Heart left ventricle (tissue), 16 donors: ENCODE data around the gene PROK2. TPM values are rescaled to one million over a fixed set of nuclear protein-coding genes. Genes with fewer than 3 reads are reported as not detected.

Experiments
- ATAC-seq, 4 donors: fragments of 200-7000 bp; cut with Tn5 transposase; one replicate each; pipeline ENCODE4 v1.9.1; 2020 to 2022; ENCODE audit warnings: moderate library complexity in 4 of 4, mild to moderate bottlenecking in 3 of 4, moderate number of reproducible peaks in 1 of 4
- DNase-seq, 5 donors: peaks; one replicate each; pipeline ENCODE4 v3.0.0-alpha.2; 2020
- H3K27ac ChIP-seq, 12 donors: fragments of 200-600 bp; sonication (generic) in 4 of 12; one replicate each; pipeline versions ENCODE4 v1.5.0 to v1.8.0; 2016 to 2022; ENCODE audit warnings: mild to moderate bottlenecking in 2 of 12
- H3K27me3 ChIP-seq, 9 donors: fragments of 200-600 bp; sonication (generic) in 2 of 9; one replicate each; pipeline versions ENCODE4 v1.5.1 to v1.8.0; 2016 to 2022; ENCODE audit warnings: mild to moderate bottlenecking in 3 of 9
- H3K36me3 ChIP-seq, 9 donors: fragments of 200-600 bp; sonication (generic) in 2 of 9; one replicate each; pipeline versions ENCODE4 v1.5.0 to v1.8.0; 2018 to 2022; ENCODE audit warnings: mild to moderate bottlenecking in 2 of 9
- H3K4me1 ChIP-seq, 12 donors: fragments of 200-600 bp; sonication (generic) in 4 of 12; one replicate each; pipeline versions ENCODE4 v1.5.0 to v1.8.0; 2016 to 2022; ENCODE audit warnings: mild to moderate bottlenecking in 3 of 12
- H3K4me3 ChIP-seq, 12 donors: fragments of 200-600 bp; sonication (generic) in 4 of 12; one replicate each; pipeline versions ENCODE4 v1.5.0 to v1.8.0; 2017 to 2022; ENCODE audit warnings: mild to moderate bottlenecking in 9 of 12, moderate library complexity in 4 of 12
- H3K9me3 ChIP-seq, 12 donors: fragments of 200-600 bp; sonication (generic) in 4 of 12; one replicate each; pipeline versions ENCODE4 v1.5.0 to v1.8.0; 2016 to 2022; ENCODE audit warnings: mild to moderate bottlenecking in 1 of 12
- POLR2A ChIP-seq, 2 donors: fragments of 450-650 bp; IDR thresholded peaks; one replicate each; pipeline ENCODE4 v1.6.1; 2017; ENCODE audit warnings: antibody characterized with exemption in 2 of 2, mild to moderate bottlenecking in 2 of 2, moderate library complexity in 2 of 2
- WGBS, 4 donors: extraction: QIAGEN DNeasy Blood & Tissue Kit in 2 of 4; methylation state at CpG; one replicate each; pipeline versions ENCODE4 v1.1.5 to v1.1.7; 2013 to 2018; 5-methylcytosine and 5-hydroxymethylcytosine counted together
- intact Hi-C, 10 donors: fragments of 100-400 bp; cut with DNase I; formaldehyde crosslinking; loops; one replicate each; pipeline versions ENCODE4 v1.11.1 to v1.14.2; 2022
- polyA plus RNA-seq, 2 donors: library from polyadenylated mRNA; stranded (reverse); fragments of 200-250 nt; gene quantifications; one replicate each; pipeline ENCODE4 v1.2.3, GENCODE V29; 2013
- total RNA-seq, 9 donors: library from RNA; depleted of rRNA in 2 of 9; stranded (reverse); fragments of >200 nt in 2 of 9; fragmentation: NEBNext Ultra II Directional in 3 of 9; extraction: Animal tissue kit (Norgen Biotek cat#: 25700) in 3 of 9; gene quantifications; one replicate each; pipeline versions ENCODE4 v1.1.0 to v1.2.4, GENCODE V29; 2016 to 2023
- TF ChIP-seq, protein P1 (sequence below), 12 donors: fragments of 200-600 bp; sonication (generic) in 4 of 12; IDR thresholded peaks; one replicate each; pipeline versions ENCODE4 v1.5.0 to v1.8.0; 2018 to 2022; ENCODE audit warnings: antibody characterized with exemption in 12 of 12, mild to moderate bottlenecking in 5 of 12
- donor health status: ischemic (EF 13 %, LVEDD 7.1; RV severe dilation, severe dysfunction).
- donor health status: healthy with polysubstance abuse.
- donor health status: DM: no; HTN: yes; CAD: no.
- donor health status: DM: no; HTN: no; CAD: no.
- donor health status: ischemic (EF 25% LVEDD 6.9; RV normal size, moderate dysfunction).
- donor health status: ischemic (EF 25% LVEDD 5.7; RV mildly dilated, moderate dysfunction).
- donor health status: healthy.
- donor health status: DM: yes; HTN: yes; CAD: no.
- donor health status: ischemic (EF 35%, LVEDD 5.7; RV mildly dilated, moderate dysfunction).
- donor health status: nonischemic (EF 11% LVEDD 7.7; RV severe dilation, severe dysfunction).
- donor health status: DM: yes; HTN: yes; CAD: no.
- donor health status: PGD.
- donor health status: ischemic (EF 29% LVEDD 5.4; RV normal size, mild dysfunction).
- donor health status: nonischemic (EF 23%, LVEDD 6.1; RV moderate dilation, normal function).

PROK2 gene
- total and polyA plus RNA-seq, 11 donors = 0.17 to 0.49 (median 0.25) TPM; not detected in 4

DNA sequence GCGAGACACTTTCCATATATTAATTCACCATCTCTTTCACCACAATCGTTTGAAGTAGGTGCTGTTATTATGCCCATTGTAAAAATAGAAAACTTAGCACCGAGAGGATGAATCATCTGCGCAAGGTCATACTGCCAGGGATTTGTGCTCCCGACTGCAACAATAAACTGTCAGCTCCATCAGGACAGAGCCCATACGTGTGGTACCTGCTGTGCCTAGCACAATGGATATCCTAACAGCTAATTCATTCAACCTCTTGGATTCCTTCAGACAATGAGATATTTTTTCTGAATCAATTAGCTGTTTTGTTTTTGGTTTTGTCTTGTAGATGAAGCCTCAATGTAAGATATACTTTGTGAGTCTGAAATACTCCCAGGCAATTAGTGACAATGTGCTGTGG lies 32.3 kb upstream of the PROK2 start:
- H3K4me1 ChIP-seq = no peaks in the 10 kb centered on the region
- H3K4me3 ChIP-seq = no peak overlapping the region
- WGBS, 4 donors = 57 to 88% (median 73%) methylated on average over 6 of the region's 6 CpGs
- H3K9me3 ChIP-seq = no peaks in the 10 kb centered on the region
- H3K36me3 ChIP-seq = no peaks in the 10 kb centered on the region
- ATAC-seq (peak; percentile 20 to 88 (median 60)), DNase-seq (no peak)
- TF ChIP-seq POLR2A (IDR thresholded peaks at IDR 0.05) = no peak
- TF ChIP-seq, protein P1, sequence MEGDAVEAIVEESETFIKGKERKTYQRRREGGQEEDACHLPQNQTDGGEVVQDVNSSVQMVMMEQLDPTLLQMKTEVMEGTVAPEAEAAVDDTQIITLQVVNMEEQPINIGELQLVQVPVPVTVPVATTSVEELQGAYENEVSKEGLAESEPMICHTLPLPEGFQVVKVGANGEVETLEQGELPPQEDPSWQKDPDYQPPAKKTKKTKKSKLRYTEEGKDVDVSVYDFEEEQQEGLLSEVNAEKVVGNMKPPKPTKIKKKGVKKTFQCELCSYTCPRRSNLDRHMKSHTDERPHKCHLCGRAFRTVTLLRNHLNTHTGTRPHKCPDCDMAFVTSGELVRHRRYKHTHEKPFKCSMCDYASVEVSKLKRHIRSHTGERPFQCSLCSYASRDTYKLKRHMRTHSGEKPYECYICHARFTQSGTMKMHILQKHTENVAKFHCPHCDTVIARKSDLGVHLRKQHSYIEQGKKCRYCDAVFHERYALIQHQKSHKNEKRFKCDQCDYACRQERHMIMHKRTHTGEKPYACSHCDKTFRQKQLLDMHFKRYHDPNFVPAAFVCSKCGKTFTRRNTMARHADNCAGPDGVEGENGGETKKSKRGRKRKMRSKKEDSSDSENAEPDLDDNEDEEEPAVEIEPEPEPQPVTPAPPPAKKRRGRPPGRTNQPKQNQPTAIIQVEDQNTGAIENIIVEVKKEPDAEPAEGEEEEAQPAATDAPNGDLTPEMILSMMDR (IDR thresholded peaks at IDR 0.05) = no peak
- no peak overlapping the region for H3K27ac ChIP-seq
- intact Hi-C loops = no loop called here
- H3K27me3 ChIP-seq = no peaks in the 10 kb centered on the region

DNA sequence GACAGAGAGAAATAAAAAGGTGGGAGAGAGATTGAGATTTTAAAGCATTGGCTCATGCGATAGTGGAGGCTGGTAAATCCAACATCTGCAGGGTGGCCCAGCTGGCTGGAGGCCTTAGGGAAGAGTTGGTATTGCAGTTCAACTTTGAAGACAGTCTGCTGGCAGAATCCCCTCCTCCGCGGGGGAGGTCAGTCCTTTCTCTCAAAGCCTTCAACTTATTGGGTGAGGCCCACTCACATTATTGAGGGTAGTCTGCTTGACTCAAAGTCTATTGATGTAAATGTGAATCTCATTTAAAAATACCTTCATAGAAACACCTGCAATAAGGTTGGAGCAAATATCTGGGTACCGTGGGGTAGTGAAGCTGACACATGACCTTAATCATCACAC lies 31.8 kb upstream of the PROK2 start:
- Histone ChIP-seq H3K27ac (no peak overlapping the region), H3K36me3 (no peaks in the 10 kb centered on the region), H3K4me3 (no peak overlapping the region), H3K4me1 (peaks cover 0 to 3% (median 0%) of the 10 kb centered on the region in 12 donors), H3K9me3 (no peaks in the 10 kb centered on the region), H3K27me3 (no peaks in the 10 kb centered on the region)
- TF ChIP-seq POLR2A (IDR thresholded peaks at IDR 0.05) = no peak
- TF ChIP-seq, protein P1 (IDR thresholded peaks at IDR 0.05) = no peak
- DNase-seq = no peak
- ATAC-seq = no peak
- intact Hi-C loops = no loop called here
- 82 to 94% (median 86%) methylated on average over 4 of the region's 4 CpGs for WGBS, 4 donors

DNA sequence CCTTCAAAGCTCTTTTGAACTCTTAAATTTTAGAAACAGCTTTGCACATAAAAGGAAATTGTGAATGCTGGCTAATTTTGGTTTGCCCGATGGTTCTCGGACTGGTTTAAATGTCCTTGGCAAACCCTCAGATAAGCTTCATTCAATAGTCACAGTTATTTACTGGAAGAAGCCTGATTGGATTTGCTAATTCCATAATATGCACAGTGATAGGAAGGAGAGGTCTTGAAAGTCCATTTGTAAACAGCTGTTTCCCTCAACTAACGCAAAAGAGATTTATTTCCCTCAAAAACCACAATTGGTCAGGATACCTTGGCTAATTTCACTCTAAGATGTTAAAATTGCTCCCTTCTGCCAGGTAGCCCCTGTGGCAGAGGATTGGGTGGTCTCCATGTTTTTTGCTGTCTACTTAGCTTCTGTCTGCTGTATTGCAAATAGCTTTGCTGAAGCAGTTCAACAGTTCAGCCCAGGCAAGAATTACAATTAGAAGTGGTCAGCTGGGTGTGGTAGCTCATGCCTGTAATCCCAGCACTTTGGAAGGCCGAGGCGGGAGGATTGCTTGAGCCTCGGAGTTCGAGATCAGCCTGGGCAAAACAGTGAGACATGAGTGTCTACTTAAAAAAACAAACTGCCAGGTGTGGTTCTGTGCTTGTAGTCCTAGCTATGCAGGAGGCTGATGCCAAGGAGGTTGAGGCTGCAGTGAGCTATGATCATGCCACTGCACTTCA lies 30.6 kb upstream of the PROK2 start:
- no peak overlapping the region for H3K27ac ChIP-seq
- intact Hi-C loops = no loop called here
- no peaks in the 10 kb centered on the region for H3K9me3 ChIP-seq
- TF ChIP-seq POLR2A (IDR thresholded peaks at IDR 0.05) = no peak
- TF ChIP-seq, protein P1 (IDR thresholded peaks at IDR 0.05) = no peak
- H3K4me3 ChIP-seq = no peak overlapping the region
- DNase-seq (no peak), ATAC-seq (no peak)
- no peaks in the 10 kb centered on the region for H3K36me3 ChIP-seq
- no peaks in the 10 kb centered on the region for H3K27me3 ChIP-seq
- 79 to 89% (median 84%) methylated on average over 7 of the region's 7 CpGs for WGBS, 4 donors
- H3K4me1 ChIP-seq = peaks cover 0 to 3% (median 0%) of the 10 kb centered on the region in 12 donors

DNA sequence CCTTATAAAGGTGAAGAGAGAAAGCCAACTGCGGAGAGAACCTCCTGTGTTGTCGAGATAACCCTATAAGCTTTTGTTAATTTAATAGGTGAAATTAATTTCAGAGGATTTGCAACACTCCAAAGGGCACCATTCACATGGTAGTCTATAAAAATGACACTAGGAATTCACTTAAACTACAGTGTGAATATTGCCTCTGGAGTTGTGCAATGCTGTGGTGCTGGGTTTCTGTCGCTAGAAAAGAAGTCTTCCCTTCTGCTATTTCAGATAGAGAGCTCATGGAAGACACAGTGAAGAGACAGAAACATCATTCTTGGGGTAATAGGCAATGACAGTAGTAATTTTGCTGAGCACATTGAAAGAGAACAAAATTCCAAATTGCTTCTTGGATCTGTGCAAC lies 28.8 kb upstream of the PROK2 start:
- Histone ChIP-seq H3K9me3 (no peaks in the 10 kb centered on the region), H3K4me1 (peaks cover 0 to 3% (median 0%) of the 10 kb centered on the region in 12 donors), H3K4me3 (no peak overlapping the region), H3K36me3 (no peaks in the 10 kb centered on the region), H3K27ac (no peak overlapping the region), H3K27me3 (peaks cover 0 to under 1% (median 0%) of the 10 kb centered on the region in 9 donors)
- 90 to 94% (median 91%) methylated on average over 3 of the region's 3 CpGs for WGBS, 4 donors
- DNase-seq = no peak
- ATAC-seq = no peak
- intact Hi-C loops = no loop called here
- TF ChIP-seq, protein P1 (IDR thresholded peaks at IDR 0.05) = no peak
- TF ChIP-seq POLR2A (IDR thresholded peaks at IDR 0.05) = no peak
